OCI-LY3 (cell line): ENCODE data around the gene RBM10.

Experiments
- EZH2phosphoT487 ChIP-seq: fragments of 200-600 bp; shearing (Covaris generic); IDR thresholded peaks from 2 replicates; pipeline ENCODE4 v1.6.1; 2018; ENCODE audit warnings: antibody characterized with exemption, mixed run types, low read depth
- TF ChIP-seq, protein P1 (sequence below): fragments of 200-600, 300-600 bp; sonication (generic); IDR thresholded peaks from 2 replicates; pipeline ENCODE4 v1.5.1; 2014; ENCODE audit warnings: antibody characterized with exemption, low read length, low read depth

GRCh38 chrX:47129899-47130358 is 15.1 kb upstream of the RBM10 start:
- TF ChIP-seq, protein P1, sequence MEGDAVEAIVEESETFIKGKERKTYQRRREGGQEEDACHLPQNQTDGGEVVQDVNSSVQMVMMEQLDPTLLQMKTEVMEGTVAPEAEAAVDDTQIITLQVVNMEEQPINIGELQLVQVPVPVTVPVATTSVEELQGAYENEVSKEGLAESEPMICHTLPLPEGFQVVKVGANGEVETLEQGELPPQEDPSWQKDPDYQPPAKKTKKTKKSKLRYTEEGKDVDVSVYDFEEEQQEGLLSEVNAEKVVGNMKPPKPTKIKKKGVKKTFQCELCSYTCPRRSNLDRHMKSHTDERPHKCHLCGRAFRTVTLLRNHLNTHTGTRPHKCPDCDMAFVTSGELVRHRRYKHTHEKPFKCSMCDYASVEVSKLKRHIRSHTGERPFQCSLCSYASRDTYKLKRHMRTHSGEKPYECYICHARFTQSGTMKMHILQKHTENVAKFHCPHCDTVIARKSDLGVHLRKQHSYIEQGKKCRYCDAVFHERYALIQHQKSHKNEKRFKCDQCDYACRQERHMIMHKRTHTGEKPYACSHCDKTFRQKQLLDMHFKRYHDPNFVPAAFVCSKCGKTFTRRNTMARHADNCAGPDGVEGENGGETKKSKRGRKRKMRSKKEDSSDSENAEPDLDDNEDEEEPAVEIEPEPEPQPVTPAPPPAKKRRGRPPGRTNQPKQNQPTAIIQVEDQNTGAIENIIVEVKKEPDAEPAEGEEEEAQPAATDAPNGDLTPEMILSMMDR, result no peak
- no peak for TF ChIP-seq EZH2phosphoT487
